ENCODE results near the gene RYR1.

RYR1 gene

DNA sequence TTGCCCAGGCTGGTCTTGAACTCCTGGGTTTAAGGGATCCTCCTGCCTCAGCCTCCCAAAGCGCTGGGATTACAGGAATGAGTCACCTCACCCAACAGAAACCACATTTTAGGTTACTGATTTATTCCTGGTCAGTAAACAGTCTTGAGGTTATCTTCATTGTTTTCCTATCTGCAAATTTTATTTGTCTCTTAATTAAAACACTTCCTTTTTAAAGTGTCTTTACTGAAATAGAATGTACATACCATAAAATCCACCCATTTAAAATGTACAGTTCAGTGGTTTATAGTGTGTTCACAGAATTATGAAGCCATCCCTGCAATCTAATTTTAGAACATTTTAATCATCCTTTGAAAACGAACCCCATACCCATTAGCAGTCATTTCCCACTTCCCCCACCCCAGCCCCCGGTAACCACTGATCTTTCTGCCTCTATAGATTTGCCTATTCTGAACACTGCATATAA is 121.2 kb downstream of the RYR1 start:
- H3F3A ChIP-seq (ENCODE audit: control insufficient read depth, insufficient read depth): peaks cover 7% of the 10 kb centered on the region
- H3K4me1 ChIP-seq (ENCODE audit: control insufficient read depth, low read length): peaks cover 36% of the 10 kb centered on the region
- peak overlapping the region; percentile 30 for H3K4me3 ChIP-seq (ENCODE audit: low read length)
- H3K27ac ChIP-seq (ENCODE audit: low read depth, low read length): peak overlapping the region; percentile 44
- H3K27me3 ChIP-seq (ENCODE audit: control insufficient read depth, low read length): no peaks in the 10 kb centered on the region; the same call in 1 of the 2 replicates
- no peaks in the 10 kb centered on the region for H3K79me2 ChIP-seq (ENCODE audit: control insufficient read depth, low read length)
- no peaks in the 10 kb centered on the region for H3K9me3 ChIP-seq (ENCODE audit: control insufficient read depth, insufficient read depth, low read length)
- TF ChIP-seq, protein P1, sequence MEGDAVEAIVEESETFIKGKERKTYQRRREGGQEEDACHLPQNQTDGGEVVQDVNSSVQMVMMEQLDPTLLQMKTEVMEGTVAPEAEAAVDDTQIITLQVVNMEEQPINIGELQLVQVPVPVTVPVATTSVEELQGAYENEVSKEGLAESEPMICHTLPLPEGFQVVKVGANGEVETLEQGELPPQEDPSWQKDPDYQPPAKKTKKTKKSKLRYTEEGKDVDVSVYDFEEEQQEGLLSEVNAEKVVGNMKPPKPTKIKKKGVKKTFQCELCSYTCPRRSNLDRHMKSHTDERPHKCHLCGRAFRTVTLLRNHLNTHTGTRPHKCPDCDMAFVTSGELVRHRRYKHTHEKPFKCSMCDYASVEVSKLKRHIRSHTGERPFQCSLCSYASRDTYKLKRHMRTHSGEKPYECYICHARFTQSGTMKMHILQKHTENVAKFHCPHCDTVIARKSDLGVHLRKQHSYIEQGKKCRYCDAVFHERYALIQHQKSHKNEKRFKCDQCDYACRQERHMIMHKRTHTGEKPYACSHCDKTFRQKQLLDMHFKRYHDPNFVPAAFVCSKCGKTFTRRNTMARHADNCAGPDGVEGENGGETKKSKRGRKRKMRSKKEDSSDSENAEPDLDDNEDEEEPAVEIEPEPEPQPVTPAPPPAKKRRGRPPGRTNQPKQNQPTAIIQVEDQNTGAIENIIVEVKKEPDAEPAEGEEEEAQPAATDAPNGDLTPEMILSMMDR (IDR thresholded peaks at IDR 0.05; ENCODE audit: low read depth, low read length, poor library complexity, severe bottlenecking): no peak
- TF ChIP-seq EZH2phosphoT487 (IDR thresholded peaks at IDR 0.05; ENCODE audit: borderline replicate concordance, low read length): no peak
- H3K9me2 ChIP-seq (replicated peaks; ENCODE audit: control insufficient read depth, low read length): no peaks in the 10 kb centered on the region
- peak overlapping the region; percentile 52 for H3K4me2 ChIP-seq (ENCODE audit: low read length)
- no peaks in the 10 kb centered on the region for H3K36me3 ChIP-seq (ENCODE audit: control insufficient read depth, low read length)
- no peaks in the 10 kb centered on the region for H4K20me1 ChIP-seq (ENCODE audit: control insufficient read depth, insufficient read depth, low read depth, low read length)

DNA sequence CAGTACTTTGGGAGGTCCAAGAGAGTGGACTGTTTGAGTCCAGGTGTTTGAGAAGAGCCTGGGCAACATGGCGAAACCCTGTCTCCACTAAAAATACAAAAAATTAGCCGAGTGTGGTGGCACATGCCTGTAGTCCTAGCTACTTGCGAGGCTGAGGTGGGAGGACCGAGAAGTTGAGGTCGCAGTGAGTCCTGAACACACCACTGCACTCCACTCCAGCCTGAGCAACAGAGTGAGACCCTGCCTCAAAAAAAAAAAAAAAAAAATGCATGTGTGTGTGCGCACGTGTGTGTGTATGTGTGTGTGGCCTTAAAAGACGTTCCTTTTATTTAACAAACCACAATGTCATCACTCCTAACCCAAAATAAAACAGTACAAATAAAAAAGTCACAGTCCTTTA is 121.7 kb downstream of the RYR1 start:
- H3K9me3 ChIP-seq (ENCODE audit: control insufficient read depth, insufficient read depth, low read length): no peaks in the 10 kb centered on the region

GRCh38 chr19:38556521-38557174 is 123.2 kb downstream of the RYR1 start:
- H3F3A ChIP-seq (ENCODE audit: control insufficient read depth, insufficient read depth): peaks cover 13% of the 10 kb centered on the region
- no peak overlapping the region for H3K4me2 ChIP-seq (ENCODE audit: low read length)
- H4K20me1 ChIP-seq (ENCODE audit: control insufficient read depth, insufficient read depth, low read depth, low read length): no peaks in the 10 kb centered on the region
- no peak for TF ChIP-seq EZH2phosphoT487 (IDR thresholded peaks at IDR 0.05; ENCODE audit: borderline replicate concordance, low read length)
- TF ChIP-seq, protein P1 (IDR thresholded peaks at IDR 0.05; ENCODE audit: low read depth, low read length, poor library complexity, severe bottlenecking): no peak
- peaks cover 52% of the 10 kb centered on the region for H3K4me1 ChIP-seq (ENCODE audit: control insufficient read depth, low read length)
- H3K27ac ChIP-seq (ENCODE audit: low read depth, low read length): no peak overlapping the region
- no peak overlapping the region for H3K4me3 ChIP-seq (ENCODE audit: low read length)
- H3K36me3 ChIP-seq (ENCODE audit: control insufficient read depth, low read length): no peaks in the 10 kb centered on the region
- H3K9me2 ChIP-seq (replicated peaks; ENCODE audit: control insufficient read depth, low read length): no peaks in the 10 kb centered on the region
- no peaks in the 10 kb centered on the region for H3K9me3 ChIP-seq (ENCODE audit: control insufficient read depth, insufficient read depth, low read length)
- no peaks in the 10 kb centered on the region for H3K79me2 ChIP-seq (ENCODE audit: control insufficient read depth, low read length)
- no peaks in the 10 kb centered on the region for H3K27me3 ChIP-seq (ENCODE audit: control insufficient read depth, low read length)

More for the DNA sequence above, 121.7 kb downstream of the RYR1 start:
- Histone ChIP-seq H3K4me2 (ENCODE audit: low read length) (peak overlapping the region; percentile 52), H3K27ac (ENCODE audit: low read depth, low read length) (peak overlapping the region; percentile 44), H3K79me2 (ENCODE audit: control insufficient read depth, low read length) (no peaks in the 10 kb centered on the region), H3F3A (ENCODE audit: control insufficient read depth, insufficient read depth) (peaks cover 12% of the 10 kb centered on the region), H3K36me3 (ENCODE audit: control insufficient read depth, low read length) (no peaks in the 10 kb centered on the region), H4K20me1 (ENCODE audit: control insufficient read depth, insufficient read depth, low read depth, low read length) (no peaks in the 10 kb centered on the region), H3K27me3 (ENCODE audit: control insufficient read depth, low read length) (no peaks in the 10 kb centered on the region; the same call in 1 of the 2 replicates), H3K9me2 (replicated peaks; ENCODE audit: control insufficient read depth, low read length) (no peaks in the 10 kb centered on the region), H3K4me3 (ENCODE audit: low read length) (peak overlapping the region; percentile 30), H3K4me1 (ENCODE audit: control insufficient read depth, low read length) (peaks cover 41% of the 10 kb centered on the region)
- TF ChIP-seq, protein P1 (IDR thresholded peaks at IDR 0.05; ENCODE audit: low read depth, low read length, poor library complexity, severe bottlenecking): no peak
- no peak for TF ChIP-seq EZH2phosphoT487 (IDR thresholded peaks at IDR 0.05; ENCODE audit: borderline replicate concordance, low read length)
